ENCODE data around the gene TREX2. TPM values are rescaled to one million over a fixed set of nuclear protein-coding genes. Genes with fewer than 3 reads are reported as not detected.

The TREX2 gene
- total RNA-seq, 4 donors from 2014 or later, result 1.4 to 3.2 (median 2.9) TPM; not detected in 1

- intact Hi-C loops (cut with DNase I; ENCODE audit: low total_unique reads), result no loop called here
- Histone ChIP-seq H3K36me3 (no peaks in the 10 kb centered on the region), H3K4me1 (no peaks in the 10 kb centered on the region), H3K27me3 (no peaks in the 10 kb centered on the region), H3K27ac (no peak overlapping the region), H3K9me3 (no peaks in the 10 kb centered on the region), H3K4me3 (no peak overlapping the region)
- no peak for DNase-seq
- TF ChIP-seq POLR2A (IDR thresholded peaks at IDR 0.05) (no peak), CTCF (IDR thresholded peaks at IDR 0.05) (no peak)
Measured at GRCh38 chrX:153446950-153447580, 1.2 kb upstream of the TREX2 start.

GRCh38 chrX:153446636-153446936, 730 bp upstream of the TREX2 start:
- H3K27ac ChIP-seq, result no peak overlapping the region
- no peak for TF ChIP-seq CTCF (IDR thresholded peaks at IDR 0.05)
- no peak for TF ChIP-seq POLR2A (IDR thresholded peaks at IDR 0.05)
- H3K27me3 ChIP-seq, result no peaks in the 10 kb centered on the region
- intact Hi-C loops (cut with DNase I; ENCODE audit: low total_unique reads), result no loop called here
- H3K4me1 ChIP-seq, result no peaks in the 10 kb centered on the region
- no peak overlapping the region for H3K4me3 ChIP-seq
- no peak for DNase-seq
- no peaks in the 10 kb centered on the region for H3K36me3 ChIP-seq
- H3K9me3 ChIP-seq, result no peaks in the 10 kb centered on the region

GRCh38 chrX:153445106-153445855, 575 bp downstream of the TREX2 start:
- no peak for DNase-seq
- Histone ChIP-seq H3K4me1 (no peaks in the 10 kb centered on the region), H3K27me3 (peaks cover 0 to 2% of the 10 kb centered on the region in 2 donors), H3K4me3 (no peak overlapping the region), H3K36me3 (no peaks in the 10 kb centered on the region), H3K27ac (no peak overlapping the region), H3K9me3 (no peaks in the 10 kb centered on the region)
- TF ChIP-seq CTCF (IDR thresholded peaks at IDR 0.05) (no peak), POLR2A (IDR thresholded peaks at IDR 0.05) (no peak)
- intact Hi-C loops (cut with DNase I; ENCODE audit: low total_unique reads), result no loop called here

- H3K4me1 ChIP-seq, result no peaks in the 10 kb centered on the region
- DNase-seq, result no peak
- intact Hi-C loops (cut with DNase I; ENCODE audit: low total_unique reads), result no loop called here
- peaks cover 0 to 3% of the 10 kb centered on the region in 2 donors for H3K27me3 ChIP-seq
- TF ChIP-seq POLR2A (IDR thresholded peaks at IDR 0.05) (no peak), CTCF (IDR thresholded peaks at IDR 0.05) (no peak)
- H3K9me3 ChIP-seq, result no peaks in the 10 kb centered on the region
- no peak overlapping the region for H3K4me3 ChIP-seq
- H3K36me3 ChIP-seq, result no peaks in the 10 kb centered on the region
- H3K27ac ChIP-seq, result no peak overlapping the region
Measured at GRCh38 chrX:153444333-153445011, 1.4 kb downstream of the TREX2 start.
